ENCODE measurements around the gene DOCK4.

Gene DOCK4

DNA sequence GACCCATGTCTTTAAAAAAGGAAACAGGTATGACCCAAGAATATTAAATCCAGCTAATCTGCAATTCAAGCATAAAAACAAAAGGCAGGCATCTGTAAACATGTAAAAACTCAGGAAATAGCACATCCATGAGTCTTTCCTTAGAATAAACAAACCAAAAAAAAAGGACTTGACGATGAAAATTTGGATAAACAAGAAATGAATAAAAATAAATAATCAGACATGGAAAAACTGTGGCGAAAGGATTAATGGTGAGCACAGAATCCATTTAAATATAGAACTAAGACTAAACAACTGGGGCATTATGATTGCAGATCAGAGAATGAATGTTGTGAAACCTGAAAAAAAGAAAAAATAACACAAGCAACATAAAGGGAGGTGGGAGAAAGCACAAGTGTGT, 170.1 kb downstream of the DOCK4 start:
- DNase-seq = no peak

DNA sequence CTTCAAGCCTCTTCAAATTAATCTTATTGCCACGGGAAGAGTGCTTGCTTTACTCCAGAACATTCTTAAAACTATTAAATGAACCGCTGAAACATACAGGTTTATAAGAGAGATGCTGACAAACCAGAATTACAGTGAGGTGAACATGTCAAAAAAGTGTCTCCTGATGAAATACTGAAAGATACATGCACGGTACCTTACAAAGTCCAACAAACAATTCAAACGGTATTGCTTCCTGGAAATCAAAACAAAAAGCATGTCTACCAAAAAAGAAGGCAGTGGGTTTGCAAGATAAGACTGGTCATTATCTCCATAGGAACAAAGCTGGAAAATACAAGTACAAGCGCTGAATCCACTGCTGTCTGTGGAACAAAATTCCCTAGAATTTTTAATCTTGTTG, 174.5 kb downstream of the DOCK4 start:
- DNase-seq = no peak

DNA sequence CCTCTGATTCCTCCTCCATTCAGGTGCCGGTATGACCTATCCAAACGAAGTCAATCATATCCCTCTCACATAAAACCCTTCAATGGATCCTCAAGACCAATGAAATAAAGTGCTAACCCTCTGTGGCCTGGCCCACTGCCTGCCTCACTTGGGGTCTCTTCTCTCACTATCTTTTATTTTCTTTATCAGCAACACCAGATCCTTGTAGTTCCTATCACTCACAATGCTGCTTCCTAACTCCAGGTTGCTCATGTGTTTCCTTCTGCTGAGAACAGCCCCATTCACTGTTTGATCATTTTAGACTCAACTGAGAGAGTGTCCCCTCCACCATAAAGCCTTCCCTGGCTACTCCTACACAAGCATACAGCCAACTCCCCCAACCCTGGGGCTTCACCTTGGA, 180.6 kb downstream of the DOCK4 start:
- DNase-seq = no peak

DNA sequence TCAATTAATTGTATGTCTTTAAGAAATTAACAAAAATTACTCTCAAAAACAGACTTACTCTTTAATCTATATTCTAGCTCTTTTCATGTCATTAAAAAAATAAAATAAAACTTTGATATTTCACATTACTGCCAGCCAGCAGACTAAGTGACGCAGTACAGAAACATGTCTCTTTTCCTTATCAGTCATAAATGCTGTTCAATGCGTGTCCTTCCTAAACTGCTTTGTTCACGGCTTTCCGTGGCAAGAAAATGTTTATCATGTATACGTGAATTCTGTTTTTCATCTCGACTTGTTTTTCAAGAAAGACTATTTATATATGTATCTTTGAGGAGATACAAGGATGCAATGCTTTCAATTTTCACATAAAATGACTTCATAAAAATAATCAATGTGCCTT, 182.4 kb downstream of the DOCK4 start:
- DNase-seq = no peak

DNA sequence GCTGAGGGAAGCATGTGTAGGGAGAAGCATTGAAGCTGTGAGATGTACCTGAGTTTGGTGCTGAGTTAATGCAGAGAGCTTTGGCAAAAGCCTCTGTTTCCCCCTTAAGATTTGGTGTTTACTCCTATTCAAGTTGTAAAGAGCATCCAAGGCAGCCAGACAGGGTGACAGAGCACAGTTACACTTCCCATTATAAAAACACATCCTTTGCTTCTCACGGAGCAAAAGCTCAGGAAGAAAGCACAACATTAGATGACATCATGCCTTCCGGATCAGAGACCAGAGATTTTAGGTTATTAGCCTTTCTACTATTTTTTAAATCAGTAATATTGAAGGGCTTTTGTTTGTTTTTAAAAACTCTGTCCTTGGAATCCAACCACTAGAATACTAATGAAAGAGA, 182.9 kb downstream of the DOCK4 start:
- no peak for DNase-seq

DNA sequence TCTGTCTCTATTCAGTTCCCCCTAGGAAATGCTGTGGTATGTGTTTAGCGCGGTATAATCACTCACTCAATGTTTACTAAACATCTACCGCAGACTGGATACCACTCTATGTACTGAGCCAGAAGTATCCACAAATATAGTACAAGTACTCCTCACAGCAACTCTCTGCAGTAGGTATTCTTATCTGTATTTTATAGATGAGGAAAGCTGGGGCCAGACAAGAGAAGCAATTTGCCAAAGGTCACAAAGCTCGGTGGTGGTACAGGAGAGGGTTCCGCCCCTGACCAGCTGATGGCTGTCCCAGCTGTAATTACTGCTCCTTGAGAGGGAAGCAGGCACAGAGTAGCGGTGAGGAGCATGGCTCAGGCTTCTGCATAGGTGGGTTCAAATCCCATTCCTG, 184.1 kb downstream of the DOCK4 start:
- DNase-seq = no peak

DNA sequence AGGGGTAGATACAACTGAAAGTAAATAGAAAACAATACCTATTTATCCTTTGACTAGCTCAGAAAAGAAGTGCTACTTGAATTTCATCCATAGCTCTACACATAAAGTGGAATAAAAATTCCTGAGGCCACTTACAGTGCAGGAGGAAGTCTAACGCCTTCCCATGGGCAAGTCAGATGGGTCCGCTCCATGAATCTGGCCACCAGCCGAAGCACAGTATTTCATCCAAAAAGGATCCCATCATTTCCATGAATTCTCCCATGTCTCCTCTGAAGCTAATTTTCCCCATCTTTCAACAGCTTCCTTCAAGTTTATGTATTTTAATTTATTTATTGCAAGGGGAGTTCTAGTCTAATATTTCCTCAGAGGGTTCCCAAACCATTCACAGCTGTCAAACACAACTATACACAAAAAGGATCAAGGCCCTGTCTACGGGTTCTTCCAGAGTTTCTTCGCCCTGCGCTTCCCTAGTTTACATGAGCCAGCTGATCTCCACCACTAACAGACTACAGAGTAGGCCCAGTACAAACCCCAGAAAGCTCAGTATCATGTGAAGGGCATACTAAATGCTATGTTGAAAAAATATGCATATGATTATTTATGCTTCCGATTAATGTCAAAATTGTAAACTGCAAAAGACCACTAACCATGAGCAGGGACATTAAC, 184.7 kb downstream of the DOCK4 start:
- DNase-seq = no peak

DNA sequence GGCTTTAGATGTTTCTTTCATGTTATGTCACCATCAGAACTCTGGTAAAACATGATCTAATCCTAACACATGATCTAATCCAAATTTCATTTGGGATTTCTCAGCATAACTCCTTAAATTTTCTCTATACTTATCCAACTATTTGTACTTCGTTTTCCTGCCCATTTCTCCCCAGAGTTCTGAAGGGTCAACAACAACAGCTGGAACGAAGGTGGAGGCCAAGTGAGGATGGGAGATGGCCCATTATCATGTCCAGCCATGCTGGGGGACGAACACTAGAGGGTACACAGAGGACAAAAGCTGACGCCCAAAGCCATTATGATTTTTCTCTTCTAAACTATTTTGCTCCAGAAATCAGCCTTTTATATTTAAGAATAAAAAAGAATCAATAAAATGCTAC, 185.4 kb downstream of the DOCK4 start:
- no peak for DNase-seq

DNA sequence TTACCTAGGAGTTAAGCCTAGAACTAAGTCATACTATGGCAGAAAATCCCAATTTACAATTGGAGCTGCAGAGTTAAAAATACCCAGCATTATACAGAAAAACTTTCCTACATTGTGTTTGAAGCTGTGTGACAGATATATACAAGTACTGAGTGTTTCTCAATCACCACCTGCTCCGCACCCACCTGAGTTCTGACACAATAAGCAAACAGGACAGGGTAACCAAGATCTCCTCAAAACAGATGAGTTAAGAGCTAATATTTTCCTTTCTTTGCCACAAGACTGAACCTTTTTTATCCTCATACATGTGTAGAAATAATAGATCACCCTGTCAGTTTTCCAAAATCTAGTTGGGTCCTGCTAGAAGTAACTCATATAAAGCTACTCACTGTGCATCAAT, 186.3 kb downstream of the DOCK4 start:
- DNase-seq = no peak

DNA sequence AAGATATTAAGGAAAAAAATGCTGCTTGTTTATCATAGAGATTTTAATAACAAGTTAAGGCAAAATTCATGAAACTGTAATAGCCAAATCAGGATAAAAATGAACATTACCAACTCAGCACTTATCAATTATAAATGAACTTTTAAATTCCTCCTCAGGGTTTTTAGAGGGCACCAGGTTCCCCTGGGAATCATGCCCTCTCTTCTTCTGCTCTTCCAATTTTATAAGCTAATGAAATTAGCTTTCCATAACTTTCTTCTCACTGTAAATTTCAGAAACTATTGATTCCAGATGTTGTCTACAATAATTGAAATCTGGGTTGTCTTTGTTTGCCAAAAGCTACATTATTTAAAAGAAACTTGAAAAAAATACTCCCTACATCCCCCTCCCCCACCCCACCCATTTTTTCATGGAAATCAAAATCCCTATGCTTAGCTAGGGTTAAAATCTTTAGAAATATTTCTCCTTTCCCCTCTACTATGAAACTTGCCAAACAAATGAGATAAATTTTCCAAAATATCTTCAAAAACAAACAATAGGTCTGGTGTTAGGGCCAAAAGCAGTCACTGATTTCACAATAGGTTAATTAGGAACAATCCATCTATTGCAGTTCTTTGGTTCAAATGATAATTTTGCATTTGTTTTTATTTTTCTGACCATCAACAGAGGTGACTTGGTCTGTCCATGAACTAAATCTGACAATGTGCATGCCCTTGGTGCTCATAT, 187.7 kb downstream of the DOCK4 start:
- DNase-seq = no peak

DNA sequence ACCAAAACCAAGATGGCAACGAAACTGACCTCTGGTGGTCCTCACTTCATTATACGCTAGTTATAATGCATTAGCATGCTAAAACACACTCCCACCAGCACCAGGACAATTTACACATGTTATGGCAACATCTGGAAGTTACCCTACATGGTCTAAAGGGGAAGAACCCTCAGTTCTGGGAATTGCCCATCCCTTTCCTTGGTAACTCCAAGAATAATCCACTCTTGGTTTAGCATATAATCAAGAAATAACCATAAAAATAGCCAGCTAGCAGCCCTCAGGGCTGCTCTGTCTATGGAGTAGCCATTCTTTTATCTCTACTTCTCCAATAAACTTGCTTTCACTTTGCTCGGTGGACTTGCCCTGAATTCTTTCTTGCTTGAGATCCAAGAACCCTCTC, 191.1 kb downstream of the DOCK4 start:
- DNase-seq = no peak

DNA sequence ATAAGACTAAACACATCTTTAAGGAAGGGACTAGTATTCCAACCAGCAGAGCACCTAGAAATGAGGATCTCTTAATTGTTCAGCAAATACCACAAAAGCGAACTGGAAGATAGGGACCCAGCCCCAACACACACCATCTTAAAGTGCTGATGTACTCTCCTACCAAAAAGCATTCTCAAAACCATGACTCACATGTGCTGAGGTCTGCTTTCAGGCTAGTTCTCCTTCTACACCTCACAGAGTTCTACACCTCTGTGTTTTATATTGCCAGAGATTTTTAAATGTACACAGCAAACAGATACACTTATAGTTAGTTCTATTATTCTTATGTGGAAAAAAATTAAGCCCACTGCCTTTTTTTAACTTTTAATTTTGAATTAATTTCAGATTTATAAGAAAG, 191.9 kb downstream of the DOCK4 start:
- no peak for DNase-seq

DNA sequence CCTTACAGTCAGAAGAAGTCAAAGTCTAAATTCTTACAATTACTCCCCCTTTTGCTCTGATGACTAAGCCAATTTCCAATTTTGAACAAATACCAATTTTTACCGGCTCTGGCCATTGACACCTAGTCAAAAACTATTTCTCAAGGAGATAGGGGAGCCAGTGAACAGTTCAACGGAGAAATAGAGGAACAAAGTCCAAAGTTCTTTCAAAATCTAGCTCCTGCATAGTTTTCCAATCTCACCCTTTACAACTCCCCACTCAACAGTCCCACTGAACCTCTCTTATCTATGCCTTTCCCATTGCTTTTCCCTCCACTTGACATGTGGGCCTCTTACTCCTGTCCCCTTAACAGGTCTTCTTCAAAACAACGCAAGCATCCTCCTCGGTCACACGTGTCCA, 192.9 kb downstream of the DOCK4 start:
- DNase-seq = no peak

DNA sequence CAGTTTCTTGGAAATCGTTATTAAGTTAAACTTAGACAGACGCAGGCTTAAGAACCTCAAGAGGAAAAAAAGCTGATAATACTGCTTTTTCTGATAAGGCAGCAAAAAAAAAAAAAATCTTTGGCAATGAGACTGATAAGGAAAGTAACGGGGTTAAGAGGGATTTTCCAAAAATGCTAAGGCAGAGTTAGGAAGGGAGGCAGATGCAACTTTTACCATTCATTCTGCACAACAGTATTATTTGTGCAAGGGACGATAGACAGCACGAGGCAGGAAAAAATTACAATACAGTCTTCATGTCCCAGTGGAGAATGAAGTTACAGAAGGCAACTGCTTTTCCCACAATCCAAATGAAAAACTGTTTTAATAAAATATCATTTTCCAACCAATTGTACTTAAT, 194.0 kb downstream of the DOCK4 start:
- DNase-seq = no peak

DNA sequence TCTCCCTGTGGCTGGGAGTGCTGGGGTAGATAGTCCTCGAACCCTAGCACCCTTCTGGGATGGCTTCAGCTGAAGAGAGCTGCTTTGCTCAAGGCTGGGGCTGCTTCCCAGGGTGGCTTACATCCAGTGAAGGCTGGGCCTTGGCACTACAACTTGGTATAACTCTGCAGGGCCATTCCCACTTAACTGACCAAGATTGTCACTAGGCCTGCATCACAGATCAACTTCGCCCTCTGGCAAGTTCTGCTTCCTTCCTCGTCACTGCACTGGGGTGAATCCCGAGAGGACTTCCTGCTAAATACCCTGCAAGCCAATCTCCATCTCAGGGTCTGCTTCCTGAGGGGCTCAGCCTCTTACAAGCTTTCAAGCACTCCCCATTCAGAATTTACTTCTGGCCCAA, 195.2 kb downstream of the DOCK4 start:
- DNase-seq = no peak

DNA sequence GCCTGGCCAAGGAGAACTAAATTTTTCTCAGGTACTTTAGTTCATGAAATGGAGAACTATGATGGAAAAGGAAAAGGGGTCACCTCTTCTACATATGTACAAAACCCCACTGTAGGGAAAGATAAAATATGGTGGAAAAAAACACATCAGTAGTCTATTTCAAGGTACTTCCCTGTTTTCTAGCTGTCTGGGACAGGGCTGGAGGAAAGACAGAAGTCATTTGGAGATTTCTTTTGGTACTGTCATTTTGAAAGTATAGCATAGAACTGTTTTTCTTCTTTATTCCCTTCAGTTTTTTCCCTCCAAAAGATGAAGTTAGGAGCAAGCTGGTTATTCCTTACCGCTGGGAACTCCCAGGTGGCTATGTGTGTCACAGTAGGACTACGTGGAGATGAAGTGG, 196.1 kb downstream of the DOCK4 start:
- DNase-seq = no peak

DNA sequence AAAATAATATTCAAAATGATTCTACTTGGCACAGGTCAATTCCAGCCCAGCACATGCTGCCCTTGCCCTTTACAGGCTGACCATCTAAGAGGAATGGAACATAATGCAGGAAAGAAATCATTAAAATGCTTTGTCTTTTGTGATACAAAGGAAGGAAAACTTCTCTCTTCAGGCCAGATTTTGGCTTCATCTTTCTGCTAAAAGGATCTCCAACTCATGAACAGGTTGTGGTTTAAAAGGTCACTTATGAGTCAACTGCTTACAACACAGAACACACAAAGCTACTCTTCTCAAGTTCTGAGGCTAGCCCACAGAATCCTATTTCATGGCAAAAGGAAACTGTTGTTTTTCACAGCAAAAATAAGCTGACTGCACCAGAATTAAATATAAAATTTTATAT, 197.1 kb downstream of the DOCK4 start:
- no peak for DNase-seq

DNA sequence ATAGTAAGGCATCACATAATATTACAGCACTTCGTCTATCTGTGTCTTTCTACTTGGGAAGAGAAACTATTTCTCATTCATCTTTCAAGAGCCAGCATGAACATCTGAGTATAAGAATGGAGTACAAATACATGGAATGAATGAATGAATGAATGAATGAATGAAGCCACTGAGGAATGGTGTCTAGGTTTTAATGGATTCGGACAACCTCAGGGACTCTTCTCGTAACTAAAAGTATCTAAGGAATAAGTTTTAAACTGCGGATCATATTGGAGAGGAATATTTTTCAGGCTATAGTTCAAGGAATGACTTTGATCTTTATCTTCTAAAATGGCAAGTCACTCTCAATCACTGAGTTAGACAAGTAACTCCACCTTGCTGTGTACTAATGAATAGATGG, 199.0 kb downstream of the DOCK4 start:
- DNase-seq = no peak

DNA sequence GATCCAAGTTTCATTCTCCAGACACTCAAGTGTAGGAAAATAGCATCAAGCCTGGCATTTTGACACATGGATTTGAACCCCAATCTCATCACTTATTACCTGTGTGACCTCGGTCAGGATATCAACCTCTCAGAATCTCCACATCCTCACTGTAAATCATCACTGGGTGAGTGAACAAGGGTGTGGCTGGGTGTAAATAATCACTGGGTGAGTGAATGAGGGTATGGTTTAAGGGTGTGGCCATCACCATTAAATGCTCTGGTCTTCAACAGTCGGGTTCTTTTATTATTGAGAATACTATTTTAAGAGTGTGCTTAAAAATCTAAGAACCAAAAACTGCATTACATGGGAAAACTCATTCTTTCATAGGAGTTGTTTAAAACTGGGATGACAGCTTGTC, 200.1 kb downstream of the DOCK4 start:
- DNase-seq = no peak

DNA sequence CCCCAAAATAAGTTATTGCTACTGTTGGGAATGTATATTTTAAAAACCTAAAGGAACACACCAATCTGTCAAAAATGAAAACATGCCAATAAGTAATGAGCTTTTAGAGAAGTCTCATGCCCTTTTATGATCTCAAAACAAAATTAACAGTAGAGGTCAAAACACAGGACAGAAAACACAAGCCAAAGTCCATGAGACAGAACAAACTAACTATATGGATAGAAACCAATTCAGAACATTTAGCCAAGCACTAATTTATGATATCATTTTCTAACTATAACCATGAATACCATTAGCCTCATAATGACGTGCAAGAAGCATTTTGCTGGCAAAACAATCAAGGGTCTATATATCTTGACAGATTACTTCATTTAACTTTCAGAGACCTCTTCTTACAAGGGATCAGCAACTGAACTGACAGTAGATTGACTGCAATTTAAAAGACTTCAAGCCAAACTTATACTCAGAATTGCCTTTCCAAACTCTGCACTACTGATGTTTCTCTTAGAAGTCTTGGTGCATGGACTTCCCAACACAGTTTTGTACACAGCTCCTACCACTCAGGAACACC, 200.9 kb downstream of the DOCK4 start:
- DNase-seq = no peak

DNA sequence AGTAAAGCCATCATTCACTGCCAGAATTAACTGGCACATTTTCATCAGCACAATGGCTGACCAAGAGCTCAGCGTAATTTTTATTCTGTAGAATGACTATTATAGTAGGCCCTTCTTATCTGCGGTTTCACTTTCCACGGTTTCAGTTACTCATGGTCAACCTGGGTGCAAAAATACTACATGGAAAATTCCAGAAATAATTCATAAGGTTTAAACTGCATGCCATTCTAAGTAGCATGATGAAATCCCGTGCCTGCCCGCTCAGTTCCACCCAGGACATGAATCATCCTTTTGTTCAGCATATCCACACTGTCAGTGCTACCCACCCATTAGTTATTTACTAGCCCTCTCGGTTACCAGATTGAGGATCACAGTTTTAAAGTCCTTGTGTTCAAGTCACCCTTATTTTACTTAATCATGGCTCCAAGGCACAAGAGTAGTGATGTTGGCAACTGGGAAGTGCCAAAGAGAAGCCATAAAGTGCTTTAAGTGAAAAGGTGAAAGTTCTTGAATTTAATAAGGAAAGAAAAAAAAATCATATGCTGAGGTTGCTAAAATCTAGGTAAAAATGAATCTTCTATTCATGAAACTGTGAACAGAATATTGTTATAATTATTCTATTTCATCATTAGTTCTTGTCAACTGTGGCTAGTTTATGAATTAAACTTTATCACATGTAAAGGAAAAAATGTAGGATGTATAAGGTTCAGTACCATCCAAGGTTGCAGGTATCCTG, 204.9 kb downstream of the DOCK4 start:
- DNase-seq = no peak

DNA sequence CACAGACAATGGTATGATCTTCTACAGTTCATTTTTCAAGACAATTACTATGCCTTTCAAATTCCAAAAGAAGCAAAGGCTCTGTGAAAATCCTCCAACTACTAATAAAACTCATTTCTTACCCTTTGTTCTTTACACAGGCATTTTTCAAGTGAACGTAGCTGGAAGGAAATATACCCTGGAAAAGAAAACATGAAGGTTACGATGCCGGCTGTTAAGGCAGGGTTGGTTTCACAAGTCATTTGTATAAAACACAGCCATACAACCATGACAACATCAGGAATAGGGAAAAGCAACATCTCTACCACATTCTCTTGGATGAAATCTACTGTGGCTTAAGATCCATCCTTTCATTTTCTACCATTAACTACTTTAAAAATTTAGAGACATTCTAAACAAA, 207.9 kb downstream of the DOCK4 start:
- DNase-seq = no peak

DNA sequence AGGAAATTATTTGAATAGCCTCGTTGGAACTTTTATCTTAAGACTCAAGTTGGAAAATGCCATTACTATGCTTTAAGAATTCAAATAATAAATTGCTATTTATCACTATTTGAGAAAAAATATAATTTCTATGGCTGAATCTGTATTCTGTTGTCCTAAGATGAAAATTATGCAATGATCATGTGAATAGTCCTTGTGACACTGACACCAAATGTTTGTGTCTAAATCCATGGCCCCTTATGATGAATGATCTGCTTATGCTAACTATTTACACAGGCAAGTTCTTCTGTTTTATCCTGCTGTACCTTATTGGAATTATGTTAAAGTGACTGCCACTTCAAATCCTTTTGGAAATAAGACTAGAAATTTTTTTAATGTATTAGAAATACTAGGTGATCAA, 208.7 kb downstream of the DOCK4 start:
- no peak for DNase-seq

DNA sequence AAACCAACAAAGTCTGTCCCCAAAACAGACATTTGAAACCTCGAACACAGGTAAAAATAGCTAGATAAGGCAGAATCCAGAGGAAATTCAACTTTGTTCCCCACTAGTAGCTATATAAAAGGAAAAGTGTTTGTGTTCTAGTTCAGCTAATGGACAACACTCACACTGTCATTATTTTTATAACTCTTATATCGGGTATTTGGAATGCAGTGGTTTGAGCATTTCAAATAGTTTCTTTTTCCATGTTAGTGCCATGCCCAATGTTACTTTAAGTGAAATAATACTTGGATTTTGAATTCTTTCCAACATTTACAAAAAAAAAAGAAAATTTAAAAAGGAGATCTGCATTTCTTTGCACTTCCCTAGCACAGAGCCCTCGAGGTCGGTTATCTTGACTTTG, 213.6 kb downstream of the DOCK4 start:
- no peak for DNase-seq

All from stimulated activated CD4-positive, alpha-beta T cell treated with anti-CD3 and anti-CD28 coated beads, Interleukin-12 subunit alpha, Interleukin-12 subunit beta, amount 100 ng/mL, for 4 hours (primary cell).